DOHH2 (cell line): ENCODE results near the gene CDK15.

Experiments
- H3F3A ChIP-seq: fragments of 200-600 bp; sonication (generic), shearing (Covaris generic); 2 replicates; pipeline ENCODE4 v1.6.0; 2016; ENCODE audit warnings: antibody characterized with exemption, mild to moderate bottlenecking; ENCODE audit not compliant: control insufficient read depth, insufficient read depth
- H3K27ac ChIP-seq: fragments of 200-600 bp; sonication (generic); 2 replicates; pipeline ENCODE4 v1.5.1; 2014; ENCODE audit warnings: low read depth, mild to moderate bottlenecking, low read length, moderate library complexity
- H3K27me3 ChIP-seq: fragments of 200-600 bp; sonication (generic); 2 replicates; pipeline ENCODE4 v1.6.1; 2014; ENCODE audit warnings: mild to moderate bottlenecking, low read length, mixed read lengths; ENCODE audit not compliant: control insufficient read depth
- H3K36me3 ChIP-seq: fragments of 200-600 bp; sonication (generic); 2 replicates; pipeline ENCODE4 v1.6.1; 2014; ENCODE audit warnings: mild to moderate bottlenecking, low read length, moderate library complexity, mixed read lengths; ENCODE audit not compliant: control insufficient read depth
- H3K4me1 ChIP-seq: fragments of 200-600 bp; sonication (generic); 2 replicates; pipeline ENCODE4 v1.6.1; 2014; ENCODE audit warnings: mild to moderate bottlenecking, low read length, mixed read lengths; ENCODE audit not compliant: control insufficient read depth
- H3K4me2 ChIP-seq: fragments of 200-600 bp; sonication (generic); 2 replicates; pipeline ENCODE4 v1.6.0; 2014; ENCODE audit warnings: mild to moderate bottlenecking, low read length, moderate library complexity
- H3K4me3 ChIP-seq: fragments of 200-600 bp; sonication (generic); 2 replicates; pipeline ENCODE4 v1.5.1; 2014; ENCODE audit warnings: mild to moderate bottlenecking, low read length, mixed read lengths
- H3K79me2 ChIP-seq: fragments of 200-600 bp; sonication (generic); 2 replicates; pipeline ENCODE4 v1.6.1; 2014; ENCODE audit warnings: mild to moderate bottlenecking, low read length, mixed read lengths; ENCODE audit not compliant: control insufficient read depth
- H3K9me2 ChIP-seq: fragments of 200-600 bp; sonication (generic); replicated peaks from 2 replicates; pipeline ENCODE4 v1.6.1; 2014; ENCODE audit warnings: mild to moderate bottlenecking, low read length, mixed read lengths; ENCODE audit not compliant: control insufficient read depth
- H3K9me3 ChIP-seq: fragments of 200-600 bp; sonication (generic); 2 replicates; pipeline ENCODE4 v1.6.1; 2014; ENCODE audit warnings: antibody characterized with exemption, low read length, mixed read lengths; ENCODE audit not compliant: control insufficient read depth, insufficient read depth
- H4K20me1 ChIP-seq: fragments of 200-600 bp; sonication (generic); 2 replicates; pipeline ENCODE4 v1.6.0; 2014; ENCODE audit warnings: low read depth, mild to moderate bottlenecking, antibody characterized with exemption, low read length, moderate library complexity; ENCODE audit not compliant: control insufficient read depth, insufficient read depth
- EZH2phosphoT487 ChIP-seq: fragments of 200-600 bp; sonication (generic); IDR thresholded peaks from 2 replicates; pipeline ENCODE4 v1.6.1; 2017; ENCODE audit warnings: borderline replicate concordance, mild to moderate bottlenecking, antibody characterized with exemption, low read length, moderate library complexity, mixed read lengths
- TF ChIP-seq, protein P1 (sequence below): fragments of 200-600 bp; sonication (generic); IDR thresholded peaks from one replicate; pipeline ENCODE4 v1.5.1; 2014; ENCODE audit warnings: antibody characterized with exemption, mild to moderate bottlenecking, low read depth, low read length; ENCODE audit not compliant: poor library complexity, severe bottlenecking

CDK15 gene

GRCh38 chr2:201871471-201871870 lies 65.1 kb downstream of the CDK15 start:
- no peaks in the 10 kb centered on the region for H3K9me3 ChIP-seq
- no peak overlapping the region for H3K4me2 ChIP-seq
- H3K9me2 ChIP-seq, result no peaks in the 10 kb centered on the region
- H3F3A ChIP-seq, result no peaks in the 10 kb centered on the region
- H3K27ac ChIP-seq, result no peak overlapping the region
- H3K4me3 ChIP-seq, result no peak overlapping the region
- no peaks in the 10 kb centered on the region for H3K79me2 ChIP-seq
- H4K20me1 ChIP-seq, result no peaks in the 10 kb centered on the region
- H3K27me3 ChIP-seq, result 0 out of 2 replicates have a peak, but pooled peaks cover 2% of the 10 kb centered on the region
- H3K36me3 ChIP-seq, result no peaks in the 10 kb centered on the region
- no peak for TF ChIP-seq EZH2phosphoT487
- TF ChIP-seq, protein P1, sequence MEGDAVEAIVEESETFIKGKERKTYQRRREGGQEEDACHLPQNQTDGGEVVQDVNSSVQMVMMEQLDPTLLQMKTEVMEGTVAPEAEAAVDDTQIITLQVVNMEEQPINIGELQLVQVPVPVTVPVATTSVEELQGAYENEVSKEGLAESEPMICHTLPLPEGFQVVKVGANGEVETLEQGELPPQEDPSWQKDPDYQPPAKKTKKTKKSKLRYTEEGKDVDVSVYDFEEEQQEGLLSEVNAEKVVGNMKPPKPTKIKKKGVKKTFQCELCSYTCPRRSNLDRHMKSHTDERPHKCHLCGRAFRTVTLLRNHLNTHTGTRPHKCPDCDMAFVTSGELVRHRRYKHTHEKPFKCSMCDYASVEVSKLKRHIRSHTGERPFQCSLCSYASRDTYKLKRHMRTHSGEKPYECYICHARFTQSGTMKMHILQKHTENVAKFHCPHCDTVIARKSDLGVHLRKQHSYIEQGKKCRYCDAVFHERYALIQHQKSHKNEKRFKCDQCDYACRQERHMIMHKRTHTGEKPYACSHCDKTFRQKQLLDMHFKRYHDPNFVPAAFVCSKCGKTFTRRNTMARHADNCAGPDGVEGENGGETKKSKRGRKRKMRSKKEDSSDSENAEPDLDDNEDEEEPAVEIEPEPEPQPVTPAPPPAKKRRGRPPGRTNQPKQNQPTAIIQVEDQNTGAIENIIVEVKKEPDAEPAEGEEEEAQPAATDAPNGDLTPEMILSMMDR, result no peak
- no peaks in the 10 kb centered on the region for H3K4me1 ChIP-seq

- H3K4me3 ChIP-seq, result no peak overlapping the region
- H3K79me2 ChIP-seq, result no peaks in the 10 kb centered on the region
- no peak overlapping the region for H3K4me2 ChIP-seq
- no peaks in the 10 kb centered on the region for H3K9me3 ChIP-seq
- H3F3A ChIP-seq, result no peaks in the 10 kb centered on the region
- H3K27ac ChIP-seq, result no peak overlapping the region
- H4K20me1 ChIP-seq, result no peaks in the 10 kb centered on the region
- no peaks in the 10 kb centered on the region for H3K9me2 ChIP-seq
- no peaks in the 10 kb centered on the region for H3K36me3 ChIP-seq
- peaks cover 9% of the 10 kb centered on the region; the same call in 1 of the 2 replicates for H3K27me3 ChIP-seq
- TF ChIP-seq, protein P1, result no peak
- no peak for TF ChIP-seq EZH2phosphoT487
- H3K4me1 ChIP-seq, result no peaks in the 10 kb centered on the region
Observed at GRCh38 chr2:201872591-201872990, 66.3 kb downstream of the CDK15 start.

DNA sequence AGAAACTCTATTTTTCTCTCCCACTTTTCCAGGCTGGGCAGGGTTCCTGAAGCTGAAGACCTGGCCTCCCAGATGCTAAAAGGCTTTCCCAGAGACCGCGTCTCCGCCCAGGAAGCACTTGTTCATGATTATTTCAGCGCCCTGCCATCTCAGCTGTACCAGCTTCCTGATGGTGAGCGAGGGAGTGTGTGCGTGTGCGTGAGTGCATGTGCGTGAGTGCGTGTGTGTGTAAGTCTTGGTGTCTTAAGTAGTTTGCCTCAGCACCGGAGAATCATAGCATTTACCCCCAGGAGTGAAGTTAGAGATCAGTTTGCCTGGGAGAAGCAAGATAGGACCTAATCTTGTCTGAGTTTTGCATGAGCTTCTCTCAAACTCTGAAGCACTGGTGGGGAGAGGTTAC lies 73.7 kb downstream of the CDK15 start:
- TF ChIP-seq EZH2phosphoT487, result no peak
- TF ChIP-seq, protein P1, result no peak
- no peaks in the 10 kb centered on the region for H3K36me3 ChIP-seq
- H3K9me2 ChIP-seq, result no peaks in the 10 kb centered on the region
- H3K9me3 ChIP-seq, result no peaks in the 10 kb centered on the region
- peaks cover 8% of the 10 kb centered on the region for H3K4me1 ChIP-seq
- H4K20me1 ChIP-seq, result no peaks in the 10 kb centered on the region
- no peak overlapping the region for H3K4me3 ChIP-seq
- H3F3A ChIP-seq, result no peaks in the 10 kb centered on the region
- H3K27me3 ChIP-seq, result peaks cover 65% of the 10 kb centered on the region
- no peaks in the 10 kb centered on the region for H3K79me2 ChIP-seq
- no peak overlapping the region for H3K27ac ChIP-seq
- no peak overlapping the region for H3K4me2 ChIP-seq

DNA sequence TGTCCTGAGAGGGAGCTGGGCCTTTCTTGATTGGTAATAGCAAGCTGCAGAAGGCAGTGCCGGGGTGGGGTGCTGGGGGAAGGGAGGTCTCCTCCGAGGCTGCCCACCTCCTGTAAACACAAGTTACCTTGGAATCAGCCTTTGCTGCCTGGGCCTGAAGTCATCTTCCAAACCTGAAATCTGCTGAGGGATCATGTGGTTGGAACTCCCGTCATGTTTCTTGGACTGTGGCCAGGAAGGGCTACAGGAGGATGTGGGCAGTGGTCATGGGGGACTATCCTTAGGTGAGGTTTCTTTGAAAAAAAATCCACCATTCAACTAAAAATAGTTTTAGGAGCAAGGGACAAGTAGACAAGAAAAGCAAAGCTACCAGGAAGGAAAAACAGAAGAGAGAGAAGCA lies 74.2 kb downstream of the CDK15 start:
- Histone ChIP-seq H3K27me3 (peaks cover 66% of the 10 kb centered on the region), H3F3A (no peaks in the 10 kb centered on the region), H3K9me3 (no peaks in the 10 kb centered on the region), H3K27ac (no peak overlapping the region), H3K36me3 (no peaks in the 10 kb centered on the region), H3K4me1 (peaks cover 8% of the 10 kb centered on the region), H3K79me2 (no peaks in the 10 kb centered on the region), H4K20me1 (no peaks in the 10 kb centered on the region), H3K9me2 (no peaks in the 10 kb centered on the region), H3K4me2 (no peak overlapping the region), H3K4me3 (no peak overlapping the region)
- TF ChIP-seq EZH2phosphoT487, result no peak
- TF ChIP-seq, protein P1, result no peak
